Measurements from ENCODE around the gene ASF1B.

The ASF1B gene

DNA sequence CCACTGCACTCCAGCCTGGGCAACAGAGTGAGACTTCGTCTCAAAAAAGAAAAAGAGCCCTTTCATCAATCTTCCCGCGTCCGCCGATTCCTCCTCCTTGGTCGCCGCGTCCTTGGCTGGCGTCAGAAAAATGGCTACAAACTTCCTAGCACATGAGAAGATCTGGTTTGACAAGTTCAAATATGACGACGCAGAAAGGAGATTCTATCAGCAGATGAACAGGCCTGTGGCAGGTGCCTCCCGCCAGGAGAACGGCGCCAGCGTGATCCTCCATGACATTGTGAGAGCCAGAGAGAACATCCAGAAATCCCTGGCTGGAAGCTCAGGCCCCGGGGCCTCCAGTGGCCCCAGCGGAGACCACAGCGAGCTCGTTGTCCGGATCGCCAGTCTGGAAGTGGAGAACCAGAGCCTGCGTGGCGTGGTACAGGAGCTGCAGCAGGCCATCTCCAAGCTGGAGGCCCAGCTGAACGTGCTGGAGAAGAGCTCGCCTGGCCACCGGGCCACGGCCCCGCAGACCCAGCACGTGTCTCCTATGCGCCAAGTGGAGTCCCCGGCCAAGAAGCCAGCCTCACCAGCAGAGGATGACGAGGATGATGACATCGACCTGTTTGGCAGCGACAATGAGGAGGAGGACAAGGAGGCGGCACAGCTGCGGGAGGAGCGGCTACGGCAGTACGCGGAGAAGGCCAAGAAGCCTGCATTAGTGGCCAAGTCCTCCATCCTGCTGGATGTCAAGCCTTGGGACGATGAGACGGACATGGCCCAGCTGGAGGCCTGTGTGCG, 65.9 kb downstream of the ASF1B start:
- no peak overlapping the region for H3K4me3 ChIP-seq (ENCODE audit: low read depth, low read length)
- DNase-seq (ENCODE audit: low read depth) = no peak
